COLO829 (cell line): Measurements from ENCODE around the gene STRIT1.
A peak's percentile ranks its signal among the peaks of the same experiment; 100 is the strongest.
"Not testable (repeated sequence)": the region's sequence is repeated elsewhere in the genome, so short reads cannot be mapped to it uniquely, and the experiment has no call there.

ENCODE experiments used
- DNase-seq: peaks from one replicate; pipeline ENCODE4 v3.0.0; 2012; ENCODE audit warnings: low spot score

Gene STRIT1

DNA sequence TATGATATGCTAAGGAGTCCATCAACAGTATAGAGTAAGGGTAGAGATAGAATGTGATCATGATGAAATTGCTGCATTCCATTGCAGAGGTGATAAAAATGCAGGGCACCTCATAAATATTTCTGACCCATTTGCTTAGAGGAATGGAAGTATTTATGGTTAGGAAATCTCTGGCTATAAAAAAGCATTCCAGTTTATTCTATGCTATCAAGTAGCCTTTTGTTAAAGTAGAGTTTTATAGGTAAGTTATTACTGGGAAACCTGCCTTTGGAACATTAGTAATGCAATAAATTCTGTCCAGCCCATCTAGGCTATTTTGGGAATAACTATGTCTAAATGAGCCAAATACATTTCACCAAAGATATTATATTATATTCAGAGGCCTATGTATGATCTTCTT lies 19.8 kb upstream of the STRIT1 start:
- DNase-seq = no peak

DNA sequence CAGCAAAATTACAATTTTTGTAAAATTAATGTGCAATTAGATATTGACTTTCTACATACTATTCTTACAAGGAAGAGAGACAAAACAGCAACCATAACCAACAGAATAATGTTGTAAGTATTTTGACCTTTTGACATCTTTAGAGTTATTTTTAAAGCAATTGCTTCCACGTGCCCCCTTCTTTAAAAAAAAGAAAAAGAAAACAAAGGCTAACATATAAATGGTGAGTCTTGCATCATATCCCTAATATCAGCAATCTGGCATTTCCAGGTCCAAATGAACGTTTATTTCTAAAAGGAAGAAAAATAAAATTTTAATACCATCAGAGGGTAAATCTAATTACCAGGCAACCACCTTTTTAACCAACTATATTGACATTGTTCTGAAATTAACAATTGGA lies 19.3 kb upstream of the STRIT1 start:
- DNase-seq = no peak

DNA sequence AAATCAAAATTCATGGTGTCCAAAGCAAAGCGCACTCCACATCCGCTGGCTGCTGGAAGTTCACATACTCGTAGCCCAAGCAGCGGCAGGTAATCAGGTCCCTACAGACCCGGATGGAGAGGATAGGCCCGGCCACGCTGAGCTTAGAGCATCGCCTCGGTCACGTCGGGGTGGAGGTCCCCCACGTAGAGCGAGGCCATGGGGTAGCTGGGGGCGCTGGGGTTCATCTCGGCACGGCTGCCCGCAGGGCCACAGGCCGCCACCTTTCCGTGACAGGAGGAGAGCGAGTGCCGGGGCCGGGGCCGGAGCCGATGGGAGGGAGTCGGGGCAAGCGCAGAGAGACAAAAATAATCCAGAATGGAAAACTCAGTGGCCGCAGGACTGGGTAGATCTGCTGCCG lies 16.1 kb upstream of the STRIT1 start:
- DNase-seq = no peak

DNA sequence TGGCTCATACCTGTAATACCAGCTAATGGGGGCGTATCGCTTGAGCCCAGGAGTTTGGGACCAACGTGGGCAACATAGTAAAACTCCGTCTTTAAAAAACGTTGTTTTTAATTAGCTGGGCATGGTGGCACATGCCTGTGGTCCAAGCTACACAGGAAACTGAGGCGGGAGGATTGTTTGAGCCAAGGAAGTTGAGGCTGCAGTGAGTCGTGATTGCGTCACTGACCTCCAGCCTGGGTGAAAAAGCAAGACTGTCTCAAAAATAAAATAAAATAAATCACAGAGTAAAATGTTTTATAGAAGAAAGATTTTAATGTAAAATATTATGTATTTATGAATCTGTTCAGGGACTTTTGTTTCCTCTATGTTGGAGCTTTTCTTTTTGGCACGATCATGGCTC lies 15.3 kb upstream of the STRIT1 start:
- no peak for DNase-seq

DNA sequence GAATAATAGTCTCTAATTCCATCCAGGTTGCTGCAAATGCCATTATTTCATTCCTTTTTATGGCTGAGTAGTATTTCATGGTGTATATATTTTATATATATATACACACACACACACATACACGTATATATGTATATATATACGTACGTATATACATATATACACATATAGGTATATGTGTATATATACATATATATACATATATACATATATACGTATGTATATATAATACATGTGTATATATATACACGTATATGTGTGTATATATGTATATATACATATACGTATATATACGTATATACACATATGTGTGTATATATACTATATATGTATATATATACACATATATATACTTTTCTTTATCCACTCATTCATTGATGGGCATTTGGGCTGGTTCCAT lies 13.7 kb upstream of the STRIT1 start:
- no peak for DNase-seq

DNA sequence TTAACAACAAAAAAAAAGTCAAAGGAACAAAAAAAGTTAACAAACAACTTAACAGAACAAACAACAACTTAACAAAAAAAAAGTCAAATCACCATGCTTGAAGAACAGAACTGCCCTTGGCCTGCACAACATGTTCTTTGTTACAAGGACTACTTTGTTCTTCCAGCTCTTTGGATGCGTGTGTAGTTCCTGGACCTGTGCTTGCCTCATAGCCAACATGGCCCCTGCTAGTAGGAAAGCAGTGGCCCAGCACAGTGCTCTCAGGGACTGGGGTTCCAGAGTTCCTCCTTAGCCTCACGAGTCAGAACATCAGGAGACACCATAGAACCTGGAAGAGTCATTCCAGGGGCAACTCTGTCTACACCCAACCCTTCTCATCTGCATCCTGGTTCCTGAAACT lies 10.9 kb upstream of the STRIT1 start:
- peak; percentile 16 for DNase-seq

DNA sequence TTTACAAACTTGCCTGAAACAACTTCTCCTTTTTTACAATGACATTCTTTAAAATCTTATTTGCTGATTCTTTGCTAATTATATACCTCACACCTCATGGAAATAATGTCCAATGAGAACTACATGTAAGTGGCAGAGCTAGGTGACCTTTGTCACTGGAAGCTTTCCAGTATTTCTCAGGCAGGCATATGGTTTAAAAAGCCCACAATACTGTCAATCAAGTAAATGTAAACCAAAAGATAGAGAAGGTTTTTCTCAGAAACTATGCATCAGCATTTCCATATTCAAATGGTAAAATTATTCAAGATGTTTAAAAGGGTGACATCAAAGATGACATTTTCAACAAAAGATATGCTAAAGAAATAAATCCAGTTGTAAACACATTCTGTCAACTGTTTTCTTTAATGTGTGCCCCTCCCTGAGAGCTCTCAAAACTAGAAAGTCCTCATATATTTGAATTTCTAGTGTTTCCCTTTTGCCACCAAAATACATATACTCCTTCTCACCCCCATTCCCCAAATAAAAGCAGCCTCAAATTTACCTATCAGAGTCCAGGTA lies 10.1 kb upstream of the STRIT1 start:
- no peak for DNase-seq

DNA sequence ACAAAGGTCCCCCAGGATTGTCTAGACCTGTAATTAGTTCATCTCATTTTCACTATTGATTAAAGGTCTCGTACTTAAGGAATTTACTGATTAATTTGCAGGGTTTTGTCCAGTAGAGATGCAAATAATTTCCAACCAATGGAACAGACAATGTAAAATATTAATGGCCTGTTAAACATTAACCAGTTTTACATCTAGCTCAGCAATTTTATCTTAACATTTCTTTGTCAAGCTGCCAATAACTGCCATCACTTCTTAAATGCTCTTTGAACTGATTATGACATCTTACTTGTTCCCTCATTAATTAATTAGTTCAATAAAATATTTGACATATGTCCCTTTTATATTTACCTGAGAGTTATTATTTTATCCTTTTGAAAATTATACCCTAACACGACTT lies 9.4 kb upstream of the STRIT1 start:
- no peak for DNase-seq

DNA sequence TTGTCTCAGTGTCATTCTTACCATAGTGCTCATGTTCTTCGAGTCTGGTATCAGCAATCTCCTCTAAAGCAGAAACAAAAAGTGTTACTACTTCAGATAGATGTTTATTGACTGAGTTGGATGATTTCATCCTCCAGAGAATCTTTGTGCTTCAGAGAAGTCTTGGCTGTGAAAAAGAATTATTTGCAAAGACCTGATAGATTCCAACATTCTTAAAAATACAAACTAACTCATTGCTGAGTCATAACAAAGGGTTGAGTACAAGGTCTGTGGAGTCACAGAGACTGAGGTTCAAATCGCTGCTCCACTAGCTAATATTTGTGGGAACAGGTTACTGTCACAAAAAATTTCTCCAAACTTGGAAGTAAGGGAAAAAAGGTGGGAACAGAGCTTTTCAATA lies 9.0 kb upstream of the STRIT1 start:
- DNase-seq = no peak

DNA sequence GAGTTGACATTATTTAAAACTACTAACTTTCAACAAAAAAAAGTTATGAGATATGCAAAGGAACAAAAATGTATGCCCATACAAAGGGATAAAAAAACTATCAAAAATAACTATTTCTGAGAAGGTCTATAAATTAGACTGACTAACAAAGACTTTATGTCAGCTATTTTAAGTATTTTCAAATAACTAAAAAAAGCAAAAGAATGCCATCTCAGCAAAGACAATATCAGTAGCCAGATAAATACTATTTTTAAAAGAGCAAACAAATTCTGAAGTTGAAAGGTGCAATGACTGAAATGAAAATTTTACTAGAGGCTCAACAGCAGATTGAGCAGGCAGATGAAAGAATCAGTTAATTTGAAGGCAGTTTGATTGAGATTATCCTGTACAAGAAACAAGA lies 3.6 kb upstream of the STRIT1 start:
- no peak for DNase-seq

DNA sequence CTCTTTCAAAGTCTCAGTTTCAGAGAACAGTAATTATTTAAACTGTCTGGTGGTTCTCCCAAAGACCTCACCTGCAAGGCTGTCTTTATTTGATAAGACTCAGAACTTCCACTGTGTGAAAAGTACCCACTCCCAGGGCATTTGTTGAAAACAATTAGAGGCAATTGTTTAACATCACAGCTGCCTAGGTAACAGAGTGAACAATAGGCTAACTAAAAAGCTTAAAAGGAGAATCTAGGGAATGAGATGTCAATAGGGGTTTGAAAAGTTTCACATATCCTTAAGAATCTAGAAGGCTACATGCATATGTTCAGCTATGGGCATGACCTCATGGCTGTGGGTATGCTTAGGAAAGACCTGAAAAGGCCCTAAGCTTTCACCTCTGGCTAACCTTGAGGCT lies 2.9 kb upstream of the STRIT1 start:
- no peak for DNase-seq

DNA sequence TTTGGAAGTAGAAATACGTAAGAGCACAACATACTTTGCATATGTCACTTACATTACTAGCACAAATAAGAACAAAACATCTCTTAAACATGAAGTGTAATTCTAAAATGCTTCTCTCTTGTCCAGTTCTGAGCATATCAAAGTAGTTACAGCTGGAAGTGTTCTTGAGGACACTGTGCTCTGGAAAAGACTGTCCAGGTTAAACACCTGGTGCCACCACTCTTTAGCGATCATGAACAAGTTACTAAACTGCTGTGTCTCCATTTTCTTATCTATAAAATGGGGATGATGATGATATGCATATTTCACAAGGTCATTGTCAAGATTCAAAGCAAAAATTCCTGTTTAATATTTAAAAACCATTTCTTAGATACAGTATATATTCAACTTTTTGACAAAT lies 790 bp downstream of the STRIT1 start:
- no peak for DNase-seq

DNA sequence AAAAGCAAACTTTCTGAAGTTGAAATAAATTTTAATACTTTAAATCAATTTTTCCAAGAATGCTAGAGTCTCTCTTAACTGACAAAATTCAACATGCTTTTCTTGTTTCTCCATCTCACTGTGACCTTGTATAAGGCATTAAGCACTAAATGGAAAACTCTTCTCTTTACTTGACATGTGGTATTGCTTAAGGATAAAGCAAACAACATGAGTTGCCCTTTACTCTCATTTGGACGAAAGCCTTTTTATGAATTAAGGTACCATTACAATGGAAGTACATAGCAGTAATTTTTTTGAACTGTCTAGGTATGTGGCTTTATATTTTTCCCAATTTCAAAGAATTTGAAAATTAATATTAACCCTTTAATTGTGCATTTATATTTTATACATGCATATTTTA lies 1.4 kb downstream of the STRIT1 start:
- DNase-seq = no peak

DNA sequence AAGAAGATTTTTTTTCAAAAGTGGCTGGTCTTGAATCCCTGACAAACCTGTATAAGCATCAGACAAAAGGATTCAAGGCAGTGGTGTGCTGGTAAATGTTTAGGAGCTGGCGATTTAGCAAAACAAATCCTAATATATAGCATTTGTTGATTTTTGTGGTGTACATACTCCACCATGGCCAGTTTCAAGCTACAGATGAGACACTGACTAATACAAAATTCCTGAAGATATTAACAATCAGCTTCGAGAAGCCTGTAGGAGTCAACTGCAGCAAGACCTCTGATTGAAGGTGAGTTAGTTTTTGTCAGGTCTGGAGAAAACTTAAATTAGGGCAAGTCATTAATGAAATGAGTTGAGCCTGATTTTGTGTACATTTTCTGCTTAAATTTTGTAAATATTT lies 6.7 kb downstream of the STRIT1 start:
- no peak for DNase-seq

DNA sequence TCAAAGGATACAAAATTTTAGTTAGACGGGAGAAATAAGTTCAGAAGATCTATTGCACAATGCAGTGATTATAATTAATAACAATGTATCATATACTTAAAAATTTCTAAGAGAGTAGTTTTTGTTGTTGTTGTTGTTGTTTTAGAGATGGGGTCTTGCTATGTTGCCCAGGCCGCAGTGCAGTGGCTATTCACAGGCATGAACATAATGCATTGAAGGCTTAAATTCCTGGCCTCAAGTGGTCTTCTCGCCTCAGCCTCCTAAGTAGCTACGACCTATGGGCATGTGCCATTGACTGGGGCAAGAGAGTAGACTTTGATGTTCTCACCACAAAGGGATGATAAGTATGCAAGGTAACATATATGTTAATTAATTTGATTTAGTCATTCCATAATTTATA lies 7.5 kb downstream of the STRIT1 start:
- no peak for DNase-seq

DNA sequence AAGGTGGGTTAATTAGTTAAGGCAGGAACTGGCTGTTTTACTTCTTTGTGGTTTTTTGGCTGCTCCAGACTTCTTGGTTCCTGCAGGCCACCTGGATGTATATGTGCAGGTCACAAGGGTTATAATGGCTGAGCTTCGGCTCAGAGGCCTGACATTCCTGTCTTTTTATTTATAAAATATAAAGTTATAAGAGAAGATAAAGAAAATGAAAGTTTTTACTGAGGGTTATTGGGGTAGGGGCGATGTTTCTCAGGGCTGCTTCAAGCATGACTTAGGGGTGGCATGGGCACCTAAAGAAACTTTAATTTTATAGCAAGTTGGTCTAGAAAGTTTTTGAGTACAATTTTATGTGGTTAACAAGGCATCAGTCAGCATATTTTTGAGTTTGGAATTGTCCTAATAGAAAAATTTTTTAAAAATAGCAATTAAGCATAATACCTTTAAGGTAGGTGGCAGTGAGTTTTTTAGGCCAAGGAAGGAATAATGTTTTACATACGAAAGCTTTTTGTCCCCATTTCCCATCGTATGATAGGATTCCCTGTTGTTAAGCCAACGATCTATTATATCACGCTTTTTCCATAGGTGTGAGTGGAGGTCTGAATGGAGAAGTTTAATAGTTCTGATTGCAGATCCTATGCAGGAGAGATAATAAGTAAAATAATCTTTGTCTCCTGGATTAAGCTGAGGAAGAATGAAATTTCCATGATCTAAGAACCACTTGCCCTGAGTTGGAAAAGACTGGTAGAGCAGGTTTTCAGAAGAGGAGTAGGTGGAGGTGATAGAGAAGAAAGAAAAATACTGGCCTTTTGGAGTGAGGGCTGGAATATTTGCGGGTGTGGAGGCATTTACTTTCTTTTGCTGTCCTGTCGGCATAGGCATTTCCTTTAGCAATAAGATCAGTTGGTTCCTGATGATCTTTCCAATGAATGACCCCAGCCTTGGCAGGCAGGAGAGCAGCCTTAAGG lies 10.1 kb downstream of the STRIT1 start:
- DNase-seq = no peak

DNA sequence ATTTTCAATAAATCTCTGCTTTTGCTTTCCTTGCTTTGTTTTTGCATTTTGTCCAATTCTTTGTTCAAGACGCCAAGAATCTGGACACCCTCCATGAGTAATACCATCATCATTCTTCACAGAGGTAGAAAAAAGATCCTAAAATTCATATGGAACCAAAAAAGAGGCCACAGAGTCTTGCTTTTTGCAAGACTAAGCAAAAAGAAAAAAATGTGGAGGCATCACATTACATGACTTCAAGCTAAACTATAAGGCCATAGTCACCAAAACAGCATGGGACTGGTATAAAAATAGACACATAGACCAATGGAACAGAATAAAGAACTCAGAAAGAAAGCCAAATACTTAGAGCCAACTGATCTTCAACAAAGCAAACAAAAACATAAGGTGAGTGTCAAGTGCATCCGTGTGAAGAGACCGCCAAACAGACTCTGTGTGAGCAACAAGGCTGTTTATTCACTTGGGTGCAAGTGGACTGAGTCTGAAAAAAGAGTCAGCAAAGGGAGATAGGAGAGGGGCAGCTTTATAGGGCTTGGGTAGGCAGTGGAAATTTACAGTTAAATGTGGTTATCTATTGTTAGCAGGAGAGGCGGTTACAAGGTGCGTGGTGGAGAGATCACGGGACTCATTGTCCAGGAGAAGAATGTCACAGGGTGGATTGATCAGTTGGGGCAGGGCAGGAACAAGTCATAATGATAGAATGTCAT lies 10.9 kb downstream of the STRIT1 start:
- DNase-seq = no peak

DNA sequence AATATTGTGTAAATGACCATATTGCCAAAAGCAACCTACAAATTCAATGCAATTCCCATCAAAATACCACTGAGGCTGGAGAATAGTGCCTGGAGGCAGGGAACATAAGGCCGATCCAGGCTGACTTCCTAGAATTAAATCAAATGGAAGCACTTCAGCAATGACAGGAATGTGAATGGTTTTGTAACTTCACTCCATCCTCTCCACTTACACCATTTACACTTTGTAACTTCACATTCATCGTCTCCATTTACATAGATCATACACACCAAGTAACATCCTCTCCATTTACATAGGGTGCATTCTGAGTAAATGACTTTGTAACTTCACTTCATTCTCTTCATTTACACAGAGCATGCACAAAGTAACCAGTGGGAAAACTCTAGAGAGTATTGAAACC lies 11.6 kb downstream of the STRIT1 start:
- DNase-seq = no peak

DNA sequence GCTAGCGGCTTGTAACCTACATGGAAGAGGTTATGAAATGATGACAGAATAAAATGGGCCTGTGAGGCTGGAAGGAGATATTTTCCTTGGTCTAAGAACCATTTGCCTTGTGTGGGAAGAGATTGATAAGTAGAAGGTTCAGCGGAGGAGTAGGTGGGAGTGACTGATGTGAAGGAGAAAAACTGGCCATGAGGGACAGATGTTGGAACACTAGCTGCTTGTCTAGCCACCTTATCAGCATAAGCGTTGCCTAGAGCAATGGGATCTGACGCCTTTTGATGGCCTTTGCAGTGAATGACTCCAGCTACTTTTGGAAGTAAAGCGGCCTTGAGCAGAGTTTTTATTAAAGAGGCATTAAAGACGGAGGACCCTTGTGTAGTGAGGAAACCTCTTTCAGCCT lies 17.4 kb downstream of the STRIT1 start:
- not testable (repeated sequence) for DNase-seq

DNA sequence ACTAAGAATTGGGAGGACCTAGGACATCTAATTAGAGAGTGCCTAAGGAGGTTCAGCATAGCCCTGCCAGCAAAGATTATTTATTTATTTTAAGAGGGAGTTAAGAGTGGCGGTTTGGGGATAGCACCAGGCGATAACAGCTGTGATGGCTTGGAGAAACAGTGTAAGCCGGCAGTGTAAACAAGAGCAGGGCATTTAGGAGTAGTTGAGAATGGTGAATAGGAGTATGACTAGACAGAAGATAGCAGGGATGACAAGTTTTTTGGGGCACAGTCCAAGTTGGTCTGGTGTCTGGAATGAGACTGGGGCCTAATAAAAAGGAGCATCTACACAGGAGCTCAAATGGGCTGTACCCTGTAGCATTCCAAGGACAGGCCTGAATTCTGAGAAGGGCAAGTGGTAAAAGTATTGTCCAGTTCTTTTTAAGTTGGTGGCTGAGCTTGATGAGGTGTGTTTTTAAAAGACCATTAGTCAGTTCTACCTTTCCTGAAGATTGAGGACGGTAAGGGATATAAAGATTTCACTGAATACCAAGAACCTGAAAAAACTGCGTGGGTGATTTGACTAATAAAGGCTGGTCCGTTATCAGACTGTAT lies 18.2 kb downstream of the STRIT1 start:
- DNase-seq = not testable (repeated sequence)

DNA sequence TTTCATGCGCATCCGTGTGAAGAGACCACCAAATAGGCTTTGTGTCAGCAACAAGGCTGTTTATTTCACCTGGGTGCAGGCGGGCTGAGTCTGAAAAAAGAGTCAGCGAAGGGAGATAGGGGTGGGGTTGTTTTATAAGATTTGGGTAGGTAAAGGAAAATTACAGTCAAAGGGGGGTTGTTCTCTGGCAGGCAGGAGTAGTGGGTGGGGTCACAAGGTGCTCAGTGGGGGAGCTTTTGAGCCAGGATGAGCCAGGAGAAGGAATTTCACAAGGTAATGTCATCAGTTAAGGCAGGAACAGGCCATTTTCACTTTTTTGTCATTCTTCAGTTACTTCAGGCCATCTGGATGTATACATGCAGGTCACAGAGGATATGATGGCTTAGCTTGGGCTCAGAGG lies 19.0 kb downstream of the STRIT1 start:
- DNase-seq = not testable (repeated sequence)

DNA sequence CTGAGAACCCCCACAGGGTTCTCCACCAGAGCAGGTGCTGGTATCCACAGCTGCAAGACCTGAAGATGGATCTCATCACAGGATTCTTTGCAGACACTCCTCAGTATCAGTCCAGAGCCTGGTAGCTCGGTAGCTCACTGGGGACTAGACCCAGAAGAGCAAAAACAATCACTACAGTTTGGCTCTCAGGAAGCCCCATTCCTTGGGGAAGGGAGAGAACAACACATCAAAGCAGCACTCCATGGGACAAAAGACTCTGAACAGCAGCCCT lies 22.2 kb downstream of the STRIT1 start:
- DNase-seq = no peak
